Esophagus squamous epithelium (tissue), 4 donors: ENCODE data around the gene RAP1A.

Experiments used
- POLR2A ChIP-seq, 4 donors: fragments of 450-650 bp; IDR thresholded peaks; one replicate each; pipeline ENCODE4 v1.6.1; 2017; ENCODE audit warnings: antibody characterized with exemption in 4 of 4, mild to moderate bottlenecking in 4 of 4, moderate library complexity in 3 of 4
- TF ChIP-seq, protein P1 (sequence below), 6 experiments: fragments of 450-650 bp in 4 of 6; fragments of 200-600 bp in 2 of 6; sonication (generic) in 2 of 6; IDR thresholded peaks; one replicate each; pipeline ENCODE4 v1.5.1; 2016 to 2019; ENCODE audit warnings: antibody characterized with exemption in 6 of 6, mild to moderate bottlenecking in 4 of 6, moderate library complexity in 4 of 6

- TF ChIP-seq, protein P1, sequence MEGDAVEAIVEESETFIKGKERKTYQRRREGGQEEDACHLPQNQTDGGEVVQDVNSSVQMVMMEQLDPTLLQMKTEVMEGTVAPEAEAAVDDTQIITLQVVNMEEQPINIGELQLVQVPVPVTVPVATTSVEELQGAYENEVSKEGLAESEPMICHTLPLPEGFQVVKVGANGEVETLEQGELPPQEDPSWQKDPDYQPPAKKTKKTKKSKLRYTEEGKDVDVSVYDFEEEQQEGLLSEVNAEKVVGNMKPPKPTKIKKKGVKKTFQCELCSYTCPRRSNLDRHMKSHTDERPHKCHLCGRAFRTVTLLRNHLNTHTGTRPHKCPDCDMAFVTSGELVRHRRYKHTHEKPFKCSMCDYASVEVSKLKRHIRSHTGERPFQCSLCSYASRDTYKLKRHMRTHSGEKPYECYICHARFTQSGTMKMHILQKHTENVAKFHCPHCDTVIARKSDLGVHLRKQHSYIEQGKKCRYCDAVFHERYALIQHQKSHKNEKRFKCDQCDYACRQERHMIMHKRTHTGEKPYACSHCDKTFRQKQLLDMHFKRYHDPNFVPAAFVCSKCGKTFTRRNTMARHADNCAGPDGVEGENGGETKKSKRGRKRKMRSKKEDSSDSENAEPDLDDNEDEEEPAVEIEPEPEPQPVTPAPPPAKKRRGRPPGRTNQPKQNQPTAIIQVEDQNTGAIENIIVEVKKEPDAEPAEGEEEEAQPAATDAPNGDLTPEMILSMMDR (IDR thresholded peaks at IDR 0.05) = no peak
- no peak for TF ChIP-seq POLR2A (IDR thresholded peaks at IDR 0.05)
Observed at GRCh38 chr1:111599781-111600693, 19.6 kb upstream of the RAP1A start.
